K562 (cell line): ENCODE results near the gene SPEF1. TPM values are rescaled to one million over a fixed set of nuclear protein-coding genes. Genes with fewer than 3 reads are reported as not detected.

Experiments
- ADNP ChIP-seq: fragments of 200-800 bp; sonication (Bioruptor generic); IDR thresholded peaks from 2 replicates; pipeline ENCODE4 v1.6.1; 2016; ENCODE audit warnings: missing genetic modification characterization, missing compliant biosample characterization
- EZH2 ChIP-seq: IDR thresholded peaks from 2 replicates; pipeline ENCODE4 v1.6.1; 2012; ENCODE audit warnings: low read depth, mild to moderate bottlenecking, inconsistent platforms, low read length, borderline replicate concordance
- FOXA3 ChIP-seq, 2 experiments: fragments of 450-650 bp in 1 of 2; sonication (generic) in 1 of 2; formaldehyde crosslinking; IDR thresholded peaks in 1 of 2; conservative IDR thresholded peaks in 1 of 2; 2 replicates each; pipeline versions ENCODE4 v1.4.0 to v1.8.0; 2020 to 2022; ENCODE audit warnings: mild to moderate bottlenecking in 2 of 2, missing genetic modification reagents in 1 of 2
- FOXP4 ChIP-seq: sonication (generic); formaldehyde crosslinking; IDR thresholded peaks from 2 replicates; pipeline ENCODE4 v1.8.0; 2022; ENCODE audit warnings: mild to moderate bottlenecking, missing genetic modification reagents, borderline replicate concordance
- HDAC3 ChIP-seq: fragments of 450-650 bp; IDR thresholded peaks from 2 replicates; pipeline ENCODE4 v1.6.1; 2018; ENCODE audit warnings: borderline replicate concordance, mild to moderate bottlenecking, moderate library complexity; ENCODE audit not compliant: partially characterized antibody
- HDAC6 ChIP-seq: IDR thresholded peaks from 2 replicates; pipeline ENCODE4 v1.6.1; 2012; ENCODE audit warnings: low read depth, mild to moderate bottlenecking, control low read depth, inconsistent platforms, low read length, moderate library complexity
- KLF13 ChIP-seq: fragments of 450-650 bp; IDR thresholded peaks from 2 replicates; pipeline ENCODE4 v1.6.1; 2016; ENCODE audit warnings: missing genetic modification characterization, low read depth, mild to moderate bottlenecking, missing compliant biosample characterization, moderate library complexity, borderline replicate concordance
- LCOR ChIP-seq: sonication (generic); formaldehyde crosslinking; IDR thresholded peaks from 2 replicates; pipeline ENCODE4 v1.8.0; 2022; ENCODE audit warnings: mild to moderate bottlenecking, missing genetic modification reagents
- RBFOX2 ChIP-seq: fragments of 200-400 bp; formaldehyde crosslinking; IDR thresholded peaks from 2 replicates; pipeline ENCODE4 v1.6.1; 2017; ENCODE audit warnings: low read depth, mild to moderate bottlenecking, low read length, moderate library complexity
- SMARCE1 ChIP-seq: fragments of 450-650 bp; IDR thresholded peaks from 2 replicates; pipeline ENCODE4 v1.7.1; 2016; ENCODE audit warnings: mild to moderate bottlenecking
- SNAPC5 ChIP-seq: fragments of 250-450 bp; sonication (Bioruptor Pico); IDR thresholded peaks from 2 replicates; pipeline ENCODE4 v1.8.0; 2021; ENCODE audit warnings: moderate library complexity, mild to moderate bottlenecking, inconsistent platforms
- SREBF1 ChIP-seq: fragments of 150-350 bp; IDR thresholded peaks from 2 replicates; pipeline ENCODE4 v1.6.1; 2014; ENCODE audit warnings: antibody characterized with exemption, low read depth, low read length, borderline replicate concordance
- ZNF175 ChIP-seq: fragments of 200-800 bp; sonication (Bioruptor generic); IDR thresholded peaks from 2 replicates; pipeline ENCODE4 v1.6.1; 2016; ENCODE audit warnings: low read depth, mild to moderate bottlenecking, missing genetic modification characterization, missing compliant biosample characterization
- ZNF263 ChIP-seq: sonication (generic); formaldehyde crosslinking; IDR thresholded peaks from 2 replicates; pipeline ENCODE4 v1.8.0; 2022; ENCODE audit warnings: mild to moderate bottlenecking, missing genetic modification reagents, borderline replicate concordance
- ZNF274 ChIP-seq: IDR thresholded peaks from 2 replicates; pipeline ENCODE4 v1.6.1; 2011; ENCODE audit warnings: low read depth, mild to moderate bottlenecking, low read length, moderate library complexity, borderline replicate concordance
- ZNF589 ChIP-seq: fragments of 200-800 bp; sonication (Bioruptor generic); IDR thresholded peaks from 2 replicates; pipeline ENCODE4 v1.6.1; 2016; ENCODE audit warnings: low read depth, missing genetic modification characterization, missing compliant biosample characterization
- ZNF766 ChIP-seq: fragments of 200-800 bp; sonication (Bioruptor generic); conservative IDR thresholded peaks from 2 replicates; pipeline ENCODE4 v1.6.1; 2016; ENCODE audit warnings: missing genetic modification characterization, missing compliant biosample characterization
- polyA plus RNA-seq, 8 experiments: library from polyadenylated mRNA; depleted of rRNA in 4 of 8; stranded (reverse) in 5 of 8; unstranded in 3 of 8; fragments of >200 nt; fragmentation: Nextera tagmentation in 2 of 8; fragmentation: Illumina TruSeq in 1 of 8; extraction: Ambion mirVana in 2 of 8; extraction: Trizol in 1 of 8; gene quantifications; 2 replicates each; pipeline versions ENCODE4 v1.2.1 to v1.2.3, GENCODE V29; 2011 to 2014; ENCODE audit warnings: inconsistent platforms in 1 of 8, missing spikeins in 1 of 8
- total RNA-seq, 7 experiments: library from RNA; depleted of rRNA in 6 of 7; stranded (reverse); fragments of >200 nt in 6 of 7; fragmentation: Illumina TruSeq in 2 of 7; extraction: Trizol in 2 of 7; gene quantifications; 2 replicates each; pipeline versions ENCODE4 v1.2.1 to v1.2.3, GENCODE V29; 2011 to 2021; ENCODE audit warnings: low replicate concordance in 1 of 7
- TF ChIP-seq, protein P1 (sequence below): fragments of 250-450 bp; sonication (Bioruptor Pico); IDR thresholded peaks from 2 replicates; pipeline ENCODE4 v1.5.1; 2021; ENCODE audit warnings: mild to moderate bottlenecking
- TF ChIP-seq, protein P2 (sequence below): sonication (generic); formaldehyde crosslinking; IDR thresholded peaks from 2 replicates; pipeline ENCODE4 v1.8.1; 2022; ENCODE audit warnings: missing genetic modification reagents

Gene SPEF1
- total and polyA plus RNA-seq, 9 of the 15 experiments (the other 6 are each of a cell fraction or from before 2014, with no cell fraction given): not detected

- TF ChIP-seq, protein P1, sequence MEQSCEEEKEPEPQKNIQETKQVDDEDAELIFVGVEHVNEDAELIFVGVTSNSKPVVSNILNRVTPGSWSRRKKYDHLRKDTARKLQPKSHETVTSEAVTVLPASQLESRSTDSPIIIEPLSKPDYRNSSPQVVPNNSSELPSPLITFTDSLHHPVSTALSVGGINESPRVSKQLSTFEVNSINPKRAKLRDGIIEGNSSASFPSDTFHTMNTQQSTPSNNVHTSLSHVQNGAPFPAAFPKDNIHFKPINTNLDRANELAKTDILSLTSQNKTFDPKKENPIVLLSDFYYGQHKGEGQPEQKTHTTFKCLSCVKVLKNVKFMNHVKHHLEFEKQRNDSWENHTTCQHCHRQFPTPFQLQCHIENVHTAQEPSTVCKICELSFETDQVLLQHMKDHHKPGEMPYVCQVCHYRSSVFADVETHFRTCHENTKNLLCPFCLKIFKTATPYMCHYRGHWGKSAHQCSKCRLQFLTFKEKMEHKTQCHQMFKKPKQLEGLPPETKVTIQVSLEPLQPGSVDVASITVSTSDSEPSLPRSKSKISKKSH (CRISPR knock-in tag): no peak
- TF ChIP-seq SNAPC5 (CRISPR knock-in tag) (no peak), EZH2 (no peak), FOXA3 (CRISPR knock-in tag; conservative IDR thresholded peaks at IDR 0.05 in 1 of 2, IDR thresholded peaks at IDR 0.05 in 1 of 2) (peak in 1 of 2 experiments; percentile 84; a peak in 2 of 4 replicates), ZNF766 (CRISPR knock-in tag) (no peak), ADNP (peak; percentile 96), ZNF274 (no peak), SMARCE1 (no peak), SREBF1 (no peak), HDAC3 (no peak), ZNF263 (peak; percentile 92; the same call in 1 of the 2 replicates), ZNF175 (CRISPR knock-in tag) (no peak), KLF13 (no peak), LCOR (CRISPR knock-in tag) (peak; percentile 69; the same call in 1 of the 2 replicates), HDAC6 (no peak), ZNF589 (CRISPR knock-in tag) (no peak), RBFOX2 (peak; percentile 72), FOXP4 (CRISPR knock-in tag) (no peak)
- TF ChIP-seq, protein P2, sequence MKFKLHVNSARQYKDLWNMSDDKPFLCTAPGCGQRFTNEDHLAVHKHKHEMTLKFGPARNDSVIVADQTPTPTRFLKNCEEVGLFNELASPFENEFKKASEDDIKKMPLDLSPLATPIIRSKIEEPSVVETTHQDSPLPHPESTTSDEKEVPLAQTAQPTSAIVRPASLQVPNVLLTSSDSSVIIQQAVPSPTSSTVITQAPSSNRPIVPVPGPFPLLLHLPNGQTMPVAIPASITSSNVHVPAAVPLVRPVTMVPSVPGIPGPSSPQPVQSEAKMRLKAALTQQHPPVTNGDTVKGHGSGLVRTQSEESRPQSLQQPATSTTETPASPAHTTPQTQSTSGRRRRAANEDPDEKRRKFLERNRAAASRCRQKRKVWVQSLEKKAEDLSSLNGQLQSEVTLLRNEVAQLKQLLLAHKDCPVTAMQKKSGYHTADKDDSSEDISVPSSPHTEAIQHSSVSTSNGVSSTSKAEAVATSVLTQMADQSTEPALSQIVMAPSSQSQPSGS (CRISPR knock-in tag): no peak
These were observed 14.5 kb upstream of the SPEF1 start, which contains the start of gene CDC25B (continued) for GRCh38 chr20:3795511-3796468.
